PC-3 (cell line): ENCODE results near the gene WIPF3.

ENCODE experiments used
- EZH2 ChIP-seq: fragments of 300-600 bp; sonication (generic); IDR thresholded peaks from one replicate; pipeline ENCODE4 v1.6.1; 2017; ENCODE audit warnings: antibody characterized with exemption, mild to moderate bottlenecking, low read length; ENCODE audit not compliant: unreplicated experiment
- EZH2phosphoT487 ChIP-seq: fragments of 300-600 bp; sonication (generic); IDR thresholded peaks from 2 replicates; pipeline ENCODE4 v1.6.1; 2018; ENCODE audit warnings: mild to moderate bottlenecking, antibody characterized with exemption, low read length, borderline replicate concordance
- TF ChIP-seq, protein P1 (sequence below): fragments of 300-600 bp; sonication (generic); conservative IDR thresholded peaks from 2 replicates; pipeline ENCODE4 v1.5.1; 2017; ENCODE audit warnings: antibody characterized with exemption, low read depth, mild to moderate bottlenecking, low read length

- TF ChIP-seq, protein P1, sequence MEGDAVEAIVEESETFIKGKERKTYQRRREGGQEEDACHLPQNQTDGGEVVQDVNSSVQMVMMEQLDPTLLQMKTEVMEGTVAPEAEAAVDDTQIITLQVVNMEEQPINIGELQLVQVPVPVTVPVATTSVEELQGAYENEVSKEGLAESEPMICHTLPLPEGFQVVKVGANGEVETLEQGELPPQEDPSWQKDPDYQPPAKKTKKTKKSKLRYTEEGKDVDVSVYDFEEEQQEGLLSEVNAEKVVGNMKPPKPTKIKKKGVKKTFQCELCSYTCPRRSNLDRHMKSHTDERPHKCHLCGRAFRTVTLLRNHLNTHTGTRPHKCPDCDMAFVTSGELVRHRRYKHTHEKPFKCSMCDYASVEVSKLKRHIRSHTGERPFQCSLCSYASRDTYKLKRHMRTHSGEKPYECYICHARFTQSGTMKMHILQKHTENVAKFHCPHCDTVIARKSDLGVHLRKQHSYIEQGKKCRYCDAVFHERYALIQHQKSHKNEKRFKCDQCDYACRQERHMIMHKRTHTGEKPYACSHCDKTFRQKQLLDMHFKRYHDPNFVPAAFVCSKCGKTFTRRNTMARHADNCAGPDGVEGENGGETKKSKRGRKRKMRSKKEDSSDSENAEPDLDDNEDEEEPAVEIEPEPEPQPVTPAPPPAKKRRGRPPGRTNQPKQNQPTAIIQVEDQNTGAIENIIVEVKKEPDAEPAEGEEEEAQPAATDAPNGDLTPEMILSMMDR, result no peak
- no peak for TF ChIP-seq EZH2
- no peak for TF ChIP-seq EZH2phosphoT487
These were observed 1.9 kb downstream of the WIPF3 start for GRCh38 chr7:29808075-29808801.
